ENCODE results near the gene TMPRSS3. TPM values are rescaled to one million over a fixed set of nuclear protein-coding genes. Genes with fewer than 3 reads are reported as not detected.

Gene TMPRSS3
- total and polyA plus RNA-seq, 9 donors = 0.13 to 0.32 (median 0.17) TPM; not detected in 5

DNA sequence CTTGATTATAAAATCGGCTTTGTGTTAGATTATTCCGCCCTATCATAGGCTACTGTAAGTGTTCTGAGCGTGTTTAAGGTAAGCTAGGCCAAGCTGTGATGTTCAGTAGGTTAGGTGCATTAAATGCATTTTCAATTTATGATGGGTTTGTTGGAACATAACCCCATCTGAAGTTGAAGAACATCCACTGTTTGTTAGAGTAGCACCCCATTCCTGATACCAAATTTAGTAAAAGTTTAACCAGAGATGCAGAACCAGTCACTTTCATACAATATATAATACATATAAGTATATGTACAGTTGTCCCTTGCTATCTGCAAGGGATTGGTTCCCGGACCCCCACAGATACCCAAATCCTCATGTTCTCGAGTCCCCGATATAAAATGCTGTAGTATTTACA is 24.0 kb upstream of the TMPRSS3 start:
- Histone ChIP-seq H3K36me3 (ENCODE audit: control insufficient read depth, insufficient read depth, low read length) (no peaks in the 10 kb centered on the region), H3K9me3 (replicated peaks; ENCODE audit: control insufficient read depth, low read depth, low read length) (peaks cover 4% of the 10 kb centered on the region), H3K27ac (ENCODE audit: low read length) (no peak overlapping the region), H3K27me3 (ENCODE audit: control insufficient read depth, insufficient read depth, low read length) (peaks cover 20% of the 10 kb centered on the region), H3K4me3 (ENCODE audit: low read length) (no peak overlapping the region), H3K4me1 (ENCODE audit: control insufficient read depth, insufficient read depth, low read length) (peaks cover 13% of the 10 kb centered on the region)
- 86% methylated on average over 2 of the region's 6 CpGs for WGBS (ENCODE audit: insufficient coverage)
- DNase-seq = no peak

DNA sequence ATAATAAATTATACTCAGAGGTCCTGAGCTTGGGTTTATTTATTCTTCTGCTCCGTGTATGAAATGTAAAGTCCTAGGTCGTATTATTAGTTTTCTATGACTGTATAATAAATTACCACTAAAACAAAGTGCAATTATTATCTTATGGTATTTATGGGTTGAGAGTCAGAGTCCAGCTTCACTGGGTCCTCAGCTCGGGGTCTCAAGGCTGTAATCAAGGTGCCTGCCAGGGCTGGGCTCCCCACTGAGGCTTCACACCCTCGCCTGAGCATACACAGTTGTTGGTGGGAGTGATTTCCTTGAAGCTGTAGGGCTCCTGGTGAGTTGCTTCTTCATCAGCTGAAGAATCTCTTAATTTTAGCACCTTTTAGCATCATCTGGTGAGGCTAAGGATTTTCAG is 23.0 kb upstream of the TMPRSS3 start:
- no peaks in the 10 kb centered on the region for H3K36me3 ChIP-seq (ENCODE audit: control insufficient read depth, insufficient read depth, low read length)
- H3K9me3 ChIP-seq (replicated peaks; ENCODE audit: control insufficient read depth, low read depth, low read length) = peaks cover 4% of the 10 kb centered on the region
- peaks cover 16% of the 10 kb centered on the region for H3K27me3 ChIP-seq (ENCODE audit: control insufficient read depth, insufficient read depth, low read length)
- WGBS (ENCODE audit: insufficient coverage) = no CpG with 5 or more reads among the region's 4 CpGs
- no peak overlapping the region for H3K4me3 ChIP-seq (ENCODE audit: low read length)
- no peak overlapping the region for H3K27ac ChIP-seq (ENCODE audit: low read length)
- H3K4me1 ChIP-seq (ENCODE audit: control insufficient read depth, insufficient read depth, low read length) = peaks cover 11% of the 10 kb centered on the region
- no peak for DNase-seq

DNA sequence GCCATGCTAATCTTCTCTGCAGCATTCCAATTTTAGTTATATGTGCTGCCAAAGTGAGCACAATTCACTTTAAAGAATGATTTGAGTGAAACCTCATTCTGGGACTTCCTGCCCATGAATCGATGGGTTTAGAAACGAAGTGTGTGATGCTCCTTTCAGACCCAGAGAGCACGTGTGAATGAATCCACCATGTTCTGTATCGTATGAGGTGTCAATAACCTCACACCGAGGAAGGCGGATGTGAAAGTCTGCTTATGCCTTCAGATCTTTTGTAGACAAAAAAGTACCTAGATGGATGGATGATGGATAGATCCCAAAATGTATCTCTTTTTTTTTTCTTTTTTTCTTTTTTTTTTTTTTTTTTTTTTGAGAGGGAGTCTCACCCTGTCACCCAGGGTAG is 21.7 kb upstream of the TMPRSS3 start:
- 78% methylated on average over 6 of the region's 6 CpGs for WGBS (ENCODE audit: insufficient coverage)
- H3K36me3 ChIP-seq (ENCODE audit: control insufficient read depth, insufficient read depth, low read length) = no peaks in the 10 kb centered on the region
- peaks cover 12% of the 10 kb centered on the region for H3K27me3 ChIP-seq (ENCODE audit: control insufficient read depth, insufficient read depth, low read length)

DNA sequence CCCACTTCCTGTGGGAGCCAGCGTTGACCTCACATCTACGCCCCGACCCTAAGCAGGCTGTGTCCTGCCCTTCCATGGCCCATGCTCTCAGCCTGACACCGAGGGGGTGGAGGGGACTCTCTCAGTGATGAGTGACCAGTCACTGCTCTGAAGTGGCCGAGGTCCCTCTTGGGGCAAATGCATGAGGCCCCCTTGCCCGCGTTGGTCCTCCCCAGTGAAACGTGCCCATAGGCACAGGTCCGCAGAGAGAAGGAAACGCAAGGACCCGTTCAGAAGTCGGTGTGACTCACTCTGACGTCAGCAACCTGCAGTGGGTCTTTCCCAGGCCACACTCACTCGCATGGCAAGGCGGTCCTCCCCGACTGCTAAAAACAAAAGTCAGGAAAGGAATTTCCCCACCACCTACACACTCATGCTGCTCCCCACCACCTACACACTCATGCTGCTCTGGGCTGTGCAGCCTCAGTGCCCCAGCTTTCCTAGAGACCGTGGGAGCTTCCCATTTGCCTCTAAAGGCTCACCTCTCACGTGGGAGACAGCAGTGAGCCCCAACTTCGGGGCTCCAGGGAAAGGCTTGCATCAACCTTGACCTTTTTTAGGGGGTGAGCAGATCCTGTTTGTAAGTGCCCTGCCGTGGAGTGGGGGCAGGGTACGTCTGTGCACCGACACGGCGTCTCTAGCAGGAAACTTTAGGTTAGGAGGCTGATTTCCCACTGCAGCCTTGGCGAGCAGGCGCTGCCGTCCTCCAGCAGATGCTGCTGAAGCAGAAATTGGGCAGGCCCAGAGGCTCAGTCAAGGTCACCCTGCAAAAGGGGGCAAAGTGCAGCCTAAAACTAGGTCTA is 19.3 kb upstream of the TMPRSS3 start:
- Histone ChIP-seq H3K4me1 (ENCODE audit: control insufficient read depth, insufficient read depth, low read length) (peaks cover 11% of the 10 kb centered on the region), H3K4me3 (ENCODE audit: low read length) (no peak overlapping the region), H3K9me3 (replicated peaks; ENCODE audit: control insufficient read depth, low read depth, low read length) (no peaks in the 10 kb centered on the region), H3K27ac (ENCODE audit: low read length) (no peak overlapping the region), H3K36me3 (ENCODE audit: control insufficient read depth, insufficient read depth, low read length) (no peaks in the 10 kb centered on the region), H3K27me3 (ENCODE audit: control insufficient read depth, insufficient read depth, low read length) (peaks cover 14% of the 10 kb centered on the region)
- WGBS (ENCODE audit: insufficient coverage) = 47% methylated on average over 26 of the region's 27 CpGs
- DNase-seq = no peak

More for the DNA sequence above, 21.7 kb upstream of the TMPRSS3 start:
- Histone ChIP-seq H3K4me1 (ENCODE audit: control insufficient read depth, insufficient read depth, low read length) (peaks cover 11% of the 10 kb centered on the region), H3K4me3 (ENCODE audit: low read length) (no peak overlapping the region), H3K27ac (ENCODE audit: low read length) (no peak overlapping the region), H3K9me3 (replicated peaks; ENCODE audit: control insufficient read depth, low read depth, low read length) (peaks cover 4% of the 10 kb centered on the region)
- no peak for DNase-seq

DNA sequence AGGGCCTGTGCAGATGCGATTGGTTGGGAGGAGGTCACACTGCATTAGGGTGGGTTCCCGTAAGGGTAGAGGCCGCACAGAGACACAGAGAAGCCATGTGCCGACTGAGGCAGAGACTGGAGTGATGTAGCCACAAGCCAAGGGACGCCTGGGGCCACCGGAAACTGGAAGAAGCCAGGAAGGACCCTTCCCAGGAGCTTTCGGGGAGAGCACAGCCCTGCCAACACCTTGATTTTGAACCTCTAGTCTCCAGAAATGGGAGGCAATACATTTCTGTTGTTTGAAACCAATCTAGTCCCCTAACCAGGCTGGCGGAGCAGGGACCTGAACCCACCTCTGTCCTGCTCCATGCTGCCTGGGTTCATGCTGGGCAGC is 18.7 kb upstream of the TMPRSS3 start:
- H3K9me3 ChIP-seq (replicated peaks; ENCODE audit: control insufficient read depth, low read depth, low read length) = no peaks in the 10 kb centered on the region
- 91% methylated on average over 8 of the region's 8 CpGs for WGBS (ENCODE audit: insufficient coverage)
- H3K36me3 ChIP-seq (ENCODE audit: control insufficient read depth, insufficient read depth, low read length) = no peaks in the 10 kb centered on the region
- no peak for DNase-seq
- peaks cover 14% of the 10 kb centered on the region for H3K27me3 ChIP-seq (ENCODE audit: control insufficient read depth, insufficient read depth, low read length)
- H3K4me1 ChIP-seq (ENCODE audit: control insufficient read depth, insufficient read depth, low read length) = peaks cover 11% of the 10 kb centered on the region
- no peak overlapping the region for H3K4me3 ChIP-seq (ENCODE audit: low read length)
- no peak overlapping the region for H3K27ac ChIP-seq (ENCODE audit: low read length)

DNA sequence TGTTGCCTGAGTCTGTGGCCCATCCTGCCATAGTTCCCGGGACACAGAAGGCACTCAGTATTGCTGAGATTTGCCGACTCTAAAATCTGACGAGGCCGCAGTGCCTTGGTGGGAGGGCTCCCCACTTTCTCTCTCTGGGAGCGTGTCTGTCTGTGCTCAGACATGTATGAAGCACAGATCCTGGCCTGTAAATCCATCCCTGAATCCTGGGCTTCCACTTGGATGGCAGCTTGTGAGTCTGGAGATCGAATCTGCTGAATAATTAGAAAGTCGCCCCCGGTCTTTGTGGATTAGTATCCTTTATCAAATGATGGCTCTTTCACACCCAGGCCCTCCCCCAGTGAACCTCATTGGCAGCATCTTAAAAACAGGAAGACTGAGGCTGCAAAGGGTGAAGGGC is 18.2 kb upstream of the TMPRSS3 start:
- DNase-seq = no peak
- Histone ChIP-seq H3K27ac (ENCODE audit: low read length) (no peak overlapping the region), H3K36me3 (ENCODE audit: control insufficient read depth, insufficient read depth, low read length) (no peaks in the 10 kb centered on the region), H3K27me3 (ENCODE audit: control insufficient read depth, insufficient read depth, low read length) (peaks cover 14% of the 10 kb centered on the region), H3K9me3 (replicated peaks; ENCODE audit: control insufficient read depth, low read depth, low read length) (no peaks in the 10 kb centered on the region), H3K4me3 (ENCODE audit: low read length) (no peak overlapping the region), H3K4me1 (ENCODE audit: control insufficient read depth, insufficient read depth, low read length) (peaks cover 11% of the 10 kb centered on the region)
- 90% methylated on average over 5 of the region's 8 CpGs for WGBS (ENCODE audit: insufficient coverage)

DNA sequence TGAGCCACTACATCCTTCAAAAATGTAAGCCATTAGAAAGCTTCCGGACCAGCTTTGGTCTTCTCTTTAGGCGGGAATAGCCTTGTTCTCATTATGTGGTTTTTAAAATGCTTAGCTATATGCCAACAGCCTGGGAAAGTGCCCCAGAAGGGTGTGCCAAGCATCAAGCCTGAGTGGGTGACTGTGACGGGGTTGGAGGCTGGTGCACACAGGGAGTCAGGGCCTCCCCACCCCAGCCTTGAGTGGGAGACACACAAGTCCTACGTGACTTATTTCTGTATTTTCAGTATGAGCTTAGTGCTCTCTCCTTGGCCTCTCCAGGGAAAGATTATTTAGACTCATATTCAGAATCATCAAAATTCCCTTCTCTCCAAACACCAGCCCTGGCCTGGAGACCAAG is 17.6 kb upstream of the TMPRSS3 start:
- no peak overlapping the region for H3K4me3 ChIP-seq (ENCODE audit: low read length)
- H3K27ac ChIP-seq (ENCODE audit: low read length) = no peak overlapping the region
- no CpG with 5 or more reads among the region's 4 CpGs for WGBS (ENCODE audit: insufficient coverage)
- no peaks in the 10 kb centered on the region for H3K9me3 ChIP-seq (replicated peaks; ENCODE audit: control insufficient read depth, low read depth, low read length)
- H3K4me1 ChIP-seq (ENCODE audit: control insufficient read depth, insufficient read depth, low read length) = peaks cover 11% of the 10 kb centered on the region
- no peaks in the 10 kb centered on the region for H3K36me3 ChIP-seq (ENCODE audit: control insufficient read depth, insufficient read depth, low read length)
- peaks cover 14% of the 10 kb centered on the region for H3K27me3 ChIP-seq (ENCODE audit: control insufficient read depth, insufficient read depth, low read length)
- no peak for DNase-seq

DNA sequence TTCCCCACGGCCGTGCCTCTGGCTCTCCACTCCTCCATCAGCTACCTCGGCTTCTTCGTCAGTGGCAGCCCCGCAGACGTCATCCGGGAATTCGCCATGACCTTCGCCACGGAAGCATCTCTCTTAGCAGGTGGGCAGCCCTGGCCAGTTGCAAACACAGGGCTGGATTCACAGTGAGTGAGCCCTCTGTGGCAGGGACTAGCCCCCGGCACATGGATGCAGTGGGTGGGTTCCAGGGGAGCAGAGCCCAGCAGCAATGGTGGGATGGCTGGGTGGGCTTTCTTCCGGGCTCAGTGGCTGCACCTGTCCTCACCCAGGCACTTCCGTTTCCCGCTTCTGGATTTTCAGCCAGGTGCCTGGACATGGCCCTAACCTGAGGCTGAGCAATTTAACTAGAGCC is 17.2 kb upstream of the TMPRSS3 start:
- 64% methylated on average over 14 of the region's 14 CpGs for WGBS (ENCODE audit: insufficient coverage)
- Histone ChIP-seq H3K4me1 (ENCODE audit: control insufficient read depth, insufficient read depth, low read length) (peaks cover 11% of the 10 kb centered on the region), H3K27me3 (ENCODE audit: control insufficient read depth, insufficient read depth, low read length) (peaks cover 14% of the 10 kb centered on the region)

DNA sequence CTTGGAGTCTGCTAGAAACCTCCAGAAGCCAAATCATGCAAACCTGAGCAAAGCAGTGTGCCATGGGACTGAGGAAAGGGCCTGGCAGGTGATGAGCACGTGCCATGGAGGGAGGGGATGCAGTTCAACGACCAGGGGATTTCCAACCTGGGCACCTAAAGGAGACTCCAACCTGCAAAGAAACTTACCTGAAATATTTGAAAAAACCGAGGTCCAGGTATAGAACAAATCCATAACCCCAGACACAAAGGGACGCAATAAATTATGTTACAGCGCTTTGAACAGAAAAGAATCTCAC is 16.7 kb upstream of the TMPRSS3 start:
- no peaks in the 10 kb centered on the region for H3K9me3 ChIP-seq (replicated peaks; ENCODE audit: control insufficient read depth, low read depth, low read length)
- no CpG with 5 or more reads among the region's 5 CpGs for WGBS (ENCODE audit: insufficient coverage)
- peaks cover 11% of the 10 kb centered on the region for H3K4me1 ChIP-seq (ENCODE audit: control insufficient read depth, insufficient read depth, low read length)
- no peaks in the 10 kb centered on the region for H3K36me3 ChIP-seq (ENCODE audit: control insufficient read depth, insufficient read depth, low read length)
- no peak overlapping the region for H3K27ac ChIP-seq (ENCODE audit: low read length)
- no peak overlapping the region for H3K4me3 ChIP-seq (ENCODE audit: low read length)
- H3K27me3 ChIP-seq (ENCODE audit: control insufficient read depth, insufficient read depth, low read length) = peaks cover 14% of the 10 kb centered on the region
- no peak for DNase-seq

More for the DNA sequence above, 17.2 kb upstream of the TMPRSS3 start:
- DNase-seq = no peak
- Histone ChIP-seq H3K9me3 (replicated peaks; ENCODE audit: control insufficient read depth, low read depth, low read length) (no peaks in the 10 kb centered on the region), H3K27ac (ENCODE audit: low read length) (no peak overlapping the region), H3K36me3 (ENCODE audit: control insufficient read depth, insufficient read depth, low read length) (no peaks in the 10 kb centered on the region), H3K4me3 (ENCODE audit: low read length) (no peak overlapping the region)

DNA sequence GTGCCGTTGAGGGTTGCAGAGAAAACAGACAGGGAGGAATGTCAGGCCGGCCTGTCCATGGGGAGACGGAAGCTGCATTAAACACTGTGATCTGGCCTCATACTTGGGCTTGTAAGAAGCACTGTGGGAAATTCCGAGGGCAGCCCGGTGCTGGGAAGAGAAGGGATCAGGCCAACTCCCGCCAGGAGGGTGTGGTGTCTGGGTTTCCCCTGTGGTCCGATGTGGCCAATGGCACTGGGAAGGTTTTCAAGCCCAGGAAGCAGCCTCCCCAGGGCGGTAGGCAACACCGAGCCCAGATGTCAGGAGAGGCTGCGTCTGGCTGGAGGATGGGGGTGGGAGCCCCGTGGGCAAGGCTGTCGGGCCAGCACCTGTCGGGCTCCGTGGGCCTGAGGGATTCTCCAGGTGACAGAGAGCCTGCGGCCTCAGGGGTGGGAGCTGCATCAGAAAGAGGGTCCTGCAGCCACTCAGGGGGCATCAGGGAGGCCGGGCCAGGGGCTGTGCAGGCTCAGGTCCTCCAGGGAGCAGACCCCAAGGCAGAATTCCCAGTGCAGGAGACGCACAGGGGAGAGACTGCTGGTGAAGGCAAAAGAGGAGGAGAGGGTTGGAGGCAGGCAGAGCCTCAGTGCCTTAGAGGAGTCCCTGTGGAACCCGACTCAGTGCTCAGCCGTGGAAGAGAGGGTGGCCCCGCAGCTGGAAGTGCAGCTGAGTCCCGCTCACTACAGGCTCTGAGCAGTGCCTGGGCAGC is 16.2 kb upstream of the TMPRSS3 start:
- 33% methylated on average over 21 of the region's 21 CpGs for WGBS (ENCODE audit: insufficient coverage)
- no peak overlapping the region for H3K27ac ChIP-seq (ENCODE audit: low read length)
- no peaks in the 10 kb centered on the region for H3K36me3 ChIP-seq (ENCODE audit: control insufficient read depth, insufficient read depth, low read length)
- peaks cover 11% of the 10 kb centered on the region for H3K4me1 ChIP-seq (ENCODE audit: control insufficient read depth, insufficient read depth, low read length)
- no peak overlapping the region for H3K4me3 ChIP-seq (ENCODE audit: low read length)
- H3K27me3 ChIP-seq (ENCODE audit: control insufficient read depth, insufficient read depth, low read length) = peaks cover 17% of the 10 kb centered on the region
- no peak for DNase-seq
- no peaks in the 10 kb centered on the region for H3K9me3 ChIP-seq (replicated peaks; ENCODE audit: control insufficient read depth, low read depth, low read length)

Data from muscle of leg (tissue), 11 donors.